K562 (cell line): ENCODE measurements around the gene NFATC3. TPM values are rescaled to one million over a fixed set of nuclear protein-coding genes. Genes with fewer than 3 reads are reported as not detected.

Experiments used
- BCL6 ChIP-seq: fragments of 250-450 bp; sonication (Bioruptor Pico); IDR thresholded peaks from 2 replicates; pipeline ENCODE4 v1.4.0; 2020
- BCLAF1 ChIP-seq, 2 experiments: fragments of 450-650 bp in 1 of 2; IDR thresholded peaks; 2 replicates each; pipeline ENCODE4 v1.6.1; 2011 to 2017; ENCODE audit warnings: low read depth in 2 of 2, antibody characterized with exemption in 1 of 2, borderline replicate concordance in 1 of 2, low read length in 1 of 2, mild to moderate bottlenecking in 1 of 2, mixed read lengths in 1 of 2; ENCODE audit not compliant: control insufficient read depth in 1 of 2
- CLOCK ChIP-seq: fragments of 250-450 bp; sonication (Bioruptor Pico); IDR thresholded peaks from 2 replicates; pipeline ENCODE4 v1.4.0; 2020; ENCODE audit warnings: mild to moderate bottlenecking, moderate library complexity, borderline replicate concordance
- DNMT1 ChIP-seq: fragments of 450-650 bp; IDR thresholded peaks from 2 replicates; pipeline ENCODE4 v1.6.1; 2016; ENCODE audit warnings: antibody characterized with exemption, mild to moderate bottlenecking
- ESRRA ChIP-seq: fragments of 450-650 bp; IDR thresholded peaks from 2 replicates; pipeline ENCODE4 v1.6.1; 2014; ENCODE audit warnings: low read depth, mild to moderate bottlenecking, moderate library complexity, borderline replicate concordance
- FOXK1 ChIP-seq: sonication (generic); formaldehyde crosslinking; IDR thresholded peaks from 2 replicates; pipeline ENCODE4 v1.8.0; 2022; ENCODE audit warnings: missing genetic modification reagents, mild to moderate bottlenecking, borderline replicate concordance
- ID3 ChIP-seq, 2 experiments: fragments of 250-450 bp in 1 of 2; fragments of 450-650 bp in 1 of 2; sonication (Bioruptor Pico) in 1 of 2; IDR thresholded peaks; 2 replicates each; pipeline versions ENCODE4 v1.6.1 to v1.8.0; 2016 to 2021; ENCODE audit warnings: mild to moderate bottlenecking in 2 of 2, moderate library complexity in 2 of 2, missing compliant biosample characterization in 1 of 2, missing genetic modification characterization in 1 of 2
- PHF20 ChIP-seq: fragments of 450-650 bp; IDR thresholded peaks from 2 replicates; pipeline ENCODE4 v1.6.1; 2018; ENCODE audit not compliant: partially characterized antibody
- RBM39 ChIP-seq: fragments of 200-400 bp; formaldehyde crosslinking; optimal IDR thresholded peaks from 2 replicates; pipeline ENCODE3; 2018; ENCODE audit warnings: low read depth, low read length
- RFX1 ChIP-seq: fragments of 450-650 bp; IDR thresholded peaks from 2 replicates; pipeline ENCODE4 v1.6.1; 2016; ENCODE audit warnings: mild to moderate bottlenecking, moderate library complexity
- TAF15 ChIP-seq: fragments of 200-400 bp; formaldehyde crosslinking; IDR thresholded peaks from 2 replicates; pipeline ENCODE4 v1.6.1; 2017; ENCODE audit warnings: mild to moderate bottlenecking, low read depth, low read length, moderate library complexity
- TRIM28 ChIP-seq: fragments of 450-650 bp; IDR thresholded peaks from 2 replicates; pipeline ENCODE4 v1.6.1; 2017
- ZFX ChIP-seq: sonication (generic); formaldehyde crosslinking; IDR thresholded peaks from 2 replicates; pipeline ENCODE4 v1.8.0; 2022; ENCODE audit warnings: mild to moderate bottlenecking, missing genetic modification reagents, moderate library complexity
- ZNF408 ChIP-seq: fragments of 250-450 bp; sonication (Bioruptor Pico); IDR thresholded peaks from 2 replicates; pipeline ENCODE4 v1.4.0; 2020; ENCODE audit warnings: low read depth, mild to moderate bottlenecking, moderate library complexity
- ZNF609 ChIP-seq: sonication (generic); formaldehyde crosslinking; IDR thresholded peaks from 2 replicates; pipeline ENCODE4 v1.8.1; 2023; ENCODE audit warnings: missing genetic modification reagents, mild to moderate bottlenecking, borderline replicate concordance
- ZNF77 ChIP-seq: fragments of 250-450 bp; sonication (Bioruptor Pico); IDR thresholded peaks from 2 replicates; pipeline ENCODE4 v1.5.0; 2020
- polyA plus RNA-seq, 8 experiments: library from polyadenylated mRNA; depleted of rRNA in 4 of 8; stranded (reverse) in 5 of 8; unstranded in 3 of 8; fragments of >200 nt; fragmentation: Nextera tagmentation in 2 of 8; fragmentation: Illumina TruSeq in 1 of 8; extraction: Ambion mirVana in 2 of 8; extraction: Trizol in 1 of 8; gene quantifications; 2 replicates each; pipeline versions ENCODE4 v1.2.1 to v1.2.3, GENCODE V29; 2011 to 2014; ENCODE audit warnings: inconsistent platforms in 1 of 8, missing spikeins in 1 of 8
- total RNA-seq, 7 experiments: library from RNA; depleted of rRNA in 6 of 7; stranded (reverse); fragments of >200 nt in 6 of 7; fragmentation: Illumina TruSeq in 2 of 7; extraction: Trizol in 2 of 7; gene quantifications; 2 replicates each; pipeline versions ENCODE4 v1.2.1 to v1.2.3, GENCODE V29; 2011 to 2021; ENCODE audit warnings: low replicate concordance in 1 of 7

The NFATC3 gene
- total and polyA plus RNA-seq, 9 of the 15 experiments (the other 6 are each of a cell fraction or from before 2014, with no cell fraction given): 15.7 to 98.4 (median 59.4) TPM

GRCh38 chr16:68079626-68080344 lies 5.4 kb upstream of the NFATC3 start (continued):
- no peak for TF ChIP-seq CLOCK
- TF ChIP-seq ZNF77 (CRISPR knock-in tag): no peak
- TF ChIP-seq ZNF609 (CRISPR knock-in tag): no peak; the same call in 1 of the 2 replicates
- TF ChIP-seq RFX1: no peak
- TF ChIP-seq DNMT1: no peak
- TF ChIP-seq TRIM28: no peak; the same call in 1 of the 2 replicates
- 0 out of 2 replicates have a peak, but pooled peaks have one; percentile 60 for TF ChIP-seq BCL6
- TF ChIP-seq RBM39: no peak
- 0 out of 4 replicates have a peak, but pooled peaks of 1 of the 2 experiments have one; percentile 33 for TF ChIP-seq BCLAF1 (IDR thresholded peaks at IDR 0.05; ENCODE audit: borderline replicate concordance in 1 of 2, control insufficient read depth in 1 of 2, low read depth in 2 of 2, low read length in 1 of 2)
- no peak for TF ChIP-seq TAF15
- TF ChIP-seq ZFX (CRISPR knock-in tag): peak; percentile 54
- TF ChIP-seq PHF20: no peak
- peak; percentile 98 for TF ChIP-seq FOXK1 (CRISPR knock-in tag)
- TF ChIP-seq ESRRA: peak; percentile 99
- no peak for TF ChIP-seq ZNF408 (CRISPR knock-in tag)
- no peak for TF ChIP-seq ID3 (CRISPR knock-in tag; IDR thresholded peaks at IDR 0.05)
- TF ChIP-seq ID3 (tag; IDR thresholded peaks at IDR 0.05): peak; percentile 89
